ENCODE measurements around the gene WWTR1. TPM values are rescaled to one million over a fixed set of nuclear protein-coding genes. Genes with fewer than 3 reads are reported as not detected.

Gene WWTR1
- 10 to 100 TPM; 11.3 to 30.7 (median 17.6) TPM for total RNA-seq

- intact Hi-C loops (cut with DNase I; ENCODE audit: low total_unique reads), result loop anchor here (1.0 to 5.0 kb wide), 8 partner anchors 41 to 749 kb away; partner anchors contain the start of genes COMMD2, RNF13 and TSC22D2
- H3K4me1 ChIP-seq, result peaks cover 36 to 38% of the 10 kb centered on the region in 2 donors
- peak within 1 kb of the TSS; percentile 93 to 96 (median 96) for H3K27ac ChIP-seq
- in situ Hi-C loops (cut with MboI; ENCODE audit: low sequenced_read_pairs in 4 of 4), result loop anchor here in 1 of 4 donors (10.0 kb wide), 1 partner anchor 63 kb away; no protein-coding TSS in a partner anchor
- H3K27me3 ChIP-seq, result no peaks in the 10 kb centered on the region
- no peaks in the 10 kb centered on the region for H3K9me3 ChIP-seq
- ATAC-seq, result peak; percentile 86 to 88
- peak; percentile 88 to 93 for DNase-seq
- peak within 1 kb of the TSS; percentile 75 to 93 (median 86) for H3K4me3 ChIP-seq
- H3K36me3 ChIP-seq, result no peaks in the 10 kb centered on the region
- TF ChIP-seq CTCF (IDR thresholded peaks at IDR 0.05 in 4 of 5, conservative IDR thresholded peaks at IDR 0.05 in 1 of 5) (peak in 2 of 5 experiments; percentile 19 to 23), POLR2A (IDR thresholded peaks at IDR 0.05) (peak; percentile 87 to 97)
Measured at GRCh38 chr3:149657926-149658743, at the start of gene WWTR1. TSS of gene WWTR1 (minus strand) at chr3:149658025. CDS start at chr3:149657306, 719 bp downstream.

DNA sequence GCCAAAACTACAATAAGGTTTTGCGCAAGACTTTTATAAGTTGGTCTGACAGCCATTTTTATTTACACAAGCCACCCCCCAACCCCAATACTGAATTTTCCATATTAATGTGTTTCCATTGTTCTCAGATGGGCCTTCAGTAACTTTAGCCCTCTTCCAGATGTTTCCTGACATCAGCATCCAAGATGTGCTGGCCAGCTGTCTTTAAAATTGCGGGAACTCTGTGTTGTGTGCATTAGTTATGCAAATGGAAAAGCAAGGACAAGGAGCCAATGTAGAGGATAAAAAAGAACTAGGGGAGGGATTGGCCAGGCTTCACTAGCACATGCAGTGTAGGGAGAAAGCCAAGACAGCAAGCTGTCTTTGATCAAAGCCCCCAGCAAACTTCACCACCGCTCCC is 49.1 kb upstream of the WWTR1 start:
- Histone ChIP-seq H3K9me3 (no peaks in the 10 kb centered on the region), H3K27me3 (no peaks in the 10 kb centered on the region), H3K4me1 (no peaks in the 10 kb centered on the region), H3K36me3 (no peaks in the 10 kb centered on the region), H3K4me3 (no peak overlapping the region), H3K27ac (peak overlapping the region in 2 of 4 donors; percentile 18)
- in situ Hi-C loops (cut with MboI; ENCODE audit: low sequenced_read_pairs in 4 of 4), result loop anchor here in 1 of 4 donors (25.0 kb wide), 1 partner anchor 195 kb away; no protein-coding TSS in a partner anchor
- TF ChIP-seq CTCF (IDR thresholded peaks at IDR 0.05 in 4 of 5, conservative IDR thresholded peaks at IDR 0.05 in 1 of 5), result no peak
- peak in 1 of 2 donors; percentile 30 for ATAC-seq
- intact Hi-C loops (cut with DNase I; ENCODE audit: low total_unique reads), result no loop called here
- no peak for DNase-seq

DNA sequence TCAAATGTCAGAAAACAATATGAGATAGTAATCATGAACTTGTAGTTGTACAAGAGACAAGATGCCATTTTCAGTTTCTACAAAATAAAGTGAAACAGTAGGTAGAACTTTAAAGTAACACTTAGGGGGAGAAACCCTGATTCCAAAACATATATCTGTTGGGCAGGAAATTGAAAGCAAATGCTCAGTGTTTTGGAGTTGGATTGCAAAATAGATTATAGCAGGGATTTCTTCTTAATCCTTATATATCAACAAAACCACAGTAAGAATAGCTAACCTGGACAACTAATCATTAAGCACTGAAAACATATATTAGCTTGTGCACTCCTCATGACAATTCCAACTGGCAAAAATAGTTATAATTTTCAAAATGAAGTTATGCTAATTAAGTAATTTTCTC is 47.6 kb upstream of the WWTR1 start:
- TF ChIP-seq CTCF (IDR thresholded peaks at IDR 0.05 in 4 of 5, conservative IDR thresholded peaks at IDR 0.05 in 1 of 5), result no peak
- no peak for TF ChIP-seq POLR2A (IDR thresholded peaks at IDR 0.05)
- intact Hi-C loops (cut with DNase I; ENCODE audit: low total_unique reads), result no loop called here
- H3K9me3 ChIP-seq, result no peaks in the 10 kb centered on the region
- in situ Hi-C loops (cut with MboI; ENCODE audit: low sequenced_read_pairs in 4 of 4), result loop anchor here in 1 of 4 donors (25.0 kb wide), 1 partner anchor 193 kb away; no protein-coding TSS in a partner anchor
- no peaks in the 10 kb centered on the region for H3K36me3 ChIP-seq
- no peak for ATAC-seq
- H3K4me1 ChIP-seq, result no peaks in the 10 kb centered on the region
- DNase-seq, result no peak
- H3K27ac ChIP-seq, result no peak overlapping the region
- H3K27me3 ChIP-seq, result no peaks in the 10 kb centered on the region
- no peak overlapping the region for H3K4me3 ChIP-seq

GRCh38 chr3:149703466-149703865 is 45.6 kb upstream of the WWTR1 start:
- no peaks in the 10 kb centered on the region for H3K27me3 ChIP-seq
- intact Hi-C loops (cut with DNase I; ENCODE audit: low total_unique reads) (loop anchor here (5.0 kb wide), 1 partner anchor 46 kb away; the partner anchor contains the start of gene WWTR1), in situ Hi-C loops (cut with MboI; ENCODE audit: low sequenced_read_pairs in 4 of 4) (loop anchor here in 1 of 4 donors (25.0 kb wide), 1 partner anchor 191 kb away; no protein-coding TSS in a partner anchor)
- H3K27ac ChIP-seq, result peak overlapping the region in 1 of 4 donors; percentile 5
- TF ChIP-seq POLR2A (IDR thresholded peaks at IDR 0.05), result no peak
- TF ChIP-seq CTCF (IDR thresholded peaks at IDR 0.05 in 4 of 5, conservative IDR thresholded peaks at IDR 0.05 in 1 of 5), result no peak
- DNase-seq (peak; percentile 17 to 64), ATAC-seq (peak in 1 of 2 donors; percentile 68)
- H3K36me3 ChIP-seq, result no peaks in the 10 kb centered on the region
- H3K9me3 ChIP-seq, result no peaks in the 10 kb centered on the region
- H3K4me1 ChIP-seq, result no peaks in the 10 kb centered on the region
- no peak overlapping the region for H3K4me3 ChIP-seq
